ENCODE data around the gene SLBP.
A peak's percentile ranks its signal among the peaks of the same experiment; 100 is the strongest.

The SLBP gene

DNA sequence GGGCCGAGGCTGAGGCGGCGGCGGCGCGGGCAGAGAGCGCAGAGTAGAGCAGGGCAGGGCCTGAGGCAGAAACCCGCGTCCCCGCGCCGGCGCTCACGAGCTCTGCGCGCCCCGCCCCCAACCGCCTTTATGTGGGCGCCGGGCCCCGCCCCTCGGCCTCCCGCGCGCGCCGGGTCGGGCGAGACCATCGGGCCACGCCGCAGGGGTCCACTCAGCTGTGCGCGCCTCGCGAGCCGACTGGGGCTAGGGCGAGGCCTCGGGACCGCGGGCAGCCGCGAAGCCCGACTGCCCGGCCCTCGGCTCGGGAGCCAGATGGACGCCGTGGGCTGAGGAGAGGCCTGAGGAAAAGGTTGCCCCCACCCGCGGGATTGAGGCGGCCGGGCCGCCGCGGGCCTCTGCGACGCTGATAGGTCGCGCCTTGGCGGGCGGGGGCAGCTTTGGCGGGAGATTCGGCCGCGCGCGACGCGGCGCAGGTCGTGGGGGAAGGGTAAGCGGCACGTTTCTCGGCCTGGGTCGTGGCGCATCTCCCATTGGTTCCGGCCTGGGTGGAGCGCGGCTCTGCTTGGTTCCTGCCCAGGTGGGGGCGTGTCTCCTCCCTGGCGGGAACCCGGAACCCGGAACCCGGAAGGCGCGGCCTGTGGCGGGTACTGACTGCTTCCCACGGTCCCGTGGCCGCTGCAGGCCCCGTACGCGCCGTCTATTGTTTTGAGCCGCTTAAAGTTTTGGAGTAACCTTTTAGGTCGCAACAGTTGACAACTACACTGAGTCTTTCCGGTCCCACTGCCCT lies at the start of gene SLBP:
TSS of gene SLBP (minus strand) at position 104 of the 787 bp plus-strand sequence. CDS start 131 bp downstream, outside the sequence.
- DNase-seq (ENCODE audit: low read depth): peak; percentile 98

DNA sequence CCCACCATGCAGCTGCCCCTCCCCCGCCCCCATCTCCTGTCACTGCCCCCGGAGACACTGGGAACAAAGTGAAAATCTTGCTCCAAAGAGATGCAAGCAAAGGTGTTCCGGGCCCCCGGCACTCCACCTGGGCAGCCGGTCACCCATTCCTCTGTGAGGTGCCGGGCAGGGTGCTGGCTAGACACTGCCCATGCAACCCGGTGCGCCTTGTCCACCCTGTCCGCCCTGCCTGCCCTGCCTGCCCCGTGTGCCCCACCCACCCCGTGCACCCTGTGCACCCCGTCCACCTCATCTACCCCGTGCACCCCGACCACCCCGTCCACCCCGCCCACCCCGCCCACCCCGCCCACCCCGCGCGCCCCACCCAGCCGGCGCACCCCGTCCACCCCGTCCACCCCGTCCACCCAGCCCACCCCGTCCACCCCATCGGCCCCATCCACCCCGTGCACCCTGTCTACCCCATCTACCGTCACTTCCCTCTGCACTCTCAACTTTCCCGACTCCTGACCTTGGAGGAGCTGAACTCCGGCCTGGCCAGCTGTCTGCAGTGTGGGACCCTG lies 49.1 kb upstream of the SLBP start:
- DNase-seq (ENCODE audit: low read depth): no peak

DNA sequence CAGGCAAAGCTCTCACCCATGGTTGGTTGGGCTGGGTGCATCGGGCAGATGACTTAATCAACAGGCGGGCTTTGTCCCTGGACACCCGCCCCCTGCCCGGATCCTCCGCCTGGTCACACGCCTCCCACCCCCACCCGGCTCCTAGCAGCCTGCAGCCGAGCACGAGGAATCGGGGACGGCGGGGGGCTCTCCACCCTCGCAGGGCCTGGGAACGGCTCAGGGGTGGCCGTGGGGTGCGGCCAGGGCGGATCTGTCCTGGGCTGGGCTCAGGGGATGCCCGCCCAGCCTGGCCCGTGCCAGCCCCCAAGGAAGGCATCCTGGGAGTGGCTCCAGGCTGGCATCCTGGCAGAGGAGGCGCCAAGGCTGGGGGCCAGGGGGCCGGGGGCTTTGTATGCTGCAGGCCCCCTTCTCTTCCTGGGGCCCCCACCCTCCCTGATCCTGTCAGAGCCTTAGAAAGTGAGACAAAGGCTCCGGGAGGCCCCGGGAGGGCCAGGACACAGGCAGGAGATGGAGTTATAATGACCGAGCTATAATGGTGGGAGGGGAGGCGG lies 48.5 kb upstream of the SLBP start:
- DNase-seq (ENCODE audit: low read depth): no peak

DNA sequence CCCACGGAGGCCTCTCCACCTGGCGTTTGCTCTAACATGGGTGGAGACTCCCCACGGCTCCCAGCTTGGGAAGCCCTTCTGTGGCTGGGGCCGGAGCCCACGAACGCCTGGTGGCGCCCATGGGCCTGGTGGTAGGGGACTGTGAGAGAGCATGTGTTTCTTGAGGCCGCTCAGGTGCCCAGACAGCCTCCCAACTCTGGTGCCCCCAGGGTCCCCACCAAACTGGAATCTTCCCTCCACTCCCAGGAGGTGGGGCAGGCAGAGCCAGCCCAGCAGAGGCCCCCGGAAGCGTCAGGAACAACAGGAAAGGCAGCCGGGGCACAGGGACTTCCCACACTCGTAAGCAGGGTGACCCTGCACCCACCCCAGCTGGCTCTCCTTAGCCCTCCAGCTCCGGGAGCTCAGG lies 47.7 kb upstream of the SLBP start:
- DNase-seq (ENCODE audit: low read depth): no peak

DNA sequence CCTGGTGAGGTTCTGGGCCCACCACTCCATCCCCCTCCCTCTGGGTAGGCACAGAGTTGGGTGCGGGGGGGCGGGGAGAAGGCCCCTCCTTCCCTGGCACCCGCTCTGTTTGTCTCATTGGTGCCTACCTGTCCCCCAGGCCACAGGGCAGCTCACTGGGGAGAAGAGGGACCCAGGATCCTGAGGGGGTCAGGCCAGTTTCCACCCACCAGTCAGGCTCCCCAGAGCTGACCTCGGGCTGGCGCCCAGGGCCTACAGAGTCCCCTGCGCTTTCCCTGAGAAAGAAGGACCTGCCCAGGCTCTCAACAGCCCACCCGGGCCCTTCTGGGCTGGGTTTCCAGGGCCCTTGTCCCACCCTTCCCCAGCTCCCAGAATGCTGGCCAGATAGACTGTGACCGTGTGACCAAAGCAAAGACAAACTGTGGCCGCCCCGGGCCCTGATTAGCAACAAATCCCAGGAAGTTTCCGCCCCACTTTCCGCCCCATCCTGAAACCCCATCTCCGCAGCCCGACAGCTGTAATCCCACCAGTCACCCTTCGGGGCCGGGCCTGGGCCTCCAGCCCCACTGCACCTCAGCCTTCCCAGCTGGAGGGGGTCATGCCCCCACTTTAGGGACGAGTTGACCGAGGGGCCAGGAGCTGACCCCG lies 47.2 kb upstream of the SLBP start:
- no peak for DNase-seq (ENCODE audit: low read depth)

DNA sequence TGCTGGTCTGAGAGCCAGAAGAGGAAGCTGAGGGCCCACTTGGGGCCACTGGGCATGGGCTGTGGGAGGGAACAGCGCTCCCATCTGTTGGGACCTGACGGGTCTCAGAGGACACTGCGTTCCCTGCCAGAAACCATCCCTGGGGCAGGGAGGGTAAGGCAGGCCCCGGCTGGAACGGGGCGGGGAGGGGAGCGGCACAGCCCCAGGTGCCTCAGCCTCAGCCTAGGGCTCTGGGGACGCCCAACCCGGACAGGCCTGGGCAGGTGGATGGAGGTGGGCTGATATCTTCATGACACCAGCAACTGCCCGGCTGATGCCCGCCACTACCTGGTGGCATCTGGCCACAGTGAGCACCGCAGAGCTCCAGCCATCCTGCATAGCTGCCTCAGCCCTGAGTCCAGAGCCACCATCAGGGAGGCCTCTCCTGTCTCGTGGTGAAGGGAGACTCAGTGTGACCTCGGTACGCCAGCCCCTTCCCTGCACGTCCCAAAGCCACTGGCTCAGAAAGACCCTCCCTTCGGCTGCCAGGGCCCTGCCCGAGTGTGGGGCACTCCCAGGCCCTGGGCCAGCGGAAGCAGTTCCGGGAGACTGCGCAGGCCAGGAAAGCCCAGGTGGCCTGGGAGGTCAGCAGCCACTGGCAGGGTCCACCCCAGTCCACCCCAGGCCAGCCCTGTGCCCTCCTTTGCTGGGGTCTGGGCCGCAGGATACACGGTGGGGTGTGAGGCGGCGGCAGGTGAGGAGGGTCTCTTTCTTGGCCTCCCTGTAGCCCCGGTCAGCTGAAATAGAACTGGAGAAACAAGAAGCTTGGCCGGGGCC lies 46.4 kb upstream of the SLBP start:
- no peak for DNase-seq (ENCODE audit: low read depth)

DNA sequence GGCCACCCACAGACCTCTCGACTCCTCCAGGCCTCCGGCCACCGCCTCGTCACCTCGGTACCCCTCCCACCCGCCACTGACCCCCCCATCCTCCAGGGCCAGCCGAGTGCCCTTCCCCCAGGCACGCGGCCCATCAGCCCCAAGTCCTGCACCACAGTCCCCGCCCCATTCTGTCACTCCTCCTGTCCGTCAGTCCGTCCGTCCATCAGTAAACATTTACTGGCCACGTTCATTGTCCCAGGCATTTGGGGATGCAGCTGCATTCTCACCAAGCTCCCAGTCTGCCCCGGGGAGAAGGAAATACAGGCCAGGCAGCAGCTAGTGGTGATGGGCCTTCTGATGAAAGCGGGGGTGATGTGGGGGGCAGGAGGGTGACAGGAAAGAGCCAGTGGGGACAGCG lies 45.7 kb upstream of the SLBP start:
- no peak for DNase-seq (ENCODE audit: low read depth)

DNA sequence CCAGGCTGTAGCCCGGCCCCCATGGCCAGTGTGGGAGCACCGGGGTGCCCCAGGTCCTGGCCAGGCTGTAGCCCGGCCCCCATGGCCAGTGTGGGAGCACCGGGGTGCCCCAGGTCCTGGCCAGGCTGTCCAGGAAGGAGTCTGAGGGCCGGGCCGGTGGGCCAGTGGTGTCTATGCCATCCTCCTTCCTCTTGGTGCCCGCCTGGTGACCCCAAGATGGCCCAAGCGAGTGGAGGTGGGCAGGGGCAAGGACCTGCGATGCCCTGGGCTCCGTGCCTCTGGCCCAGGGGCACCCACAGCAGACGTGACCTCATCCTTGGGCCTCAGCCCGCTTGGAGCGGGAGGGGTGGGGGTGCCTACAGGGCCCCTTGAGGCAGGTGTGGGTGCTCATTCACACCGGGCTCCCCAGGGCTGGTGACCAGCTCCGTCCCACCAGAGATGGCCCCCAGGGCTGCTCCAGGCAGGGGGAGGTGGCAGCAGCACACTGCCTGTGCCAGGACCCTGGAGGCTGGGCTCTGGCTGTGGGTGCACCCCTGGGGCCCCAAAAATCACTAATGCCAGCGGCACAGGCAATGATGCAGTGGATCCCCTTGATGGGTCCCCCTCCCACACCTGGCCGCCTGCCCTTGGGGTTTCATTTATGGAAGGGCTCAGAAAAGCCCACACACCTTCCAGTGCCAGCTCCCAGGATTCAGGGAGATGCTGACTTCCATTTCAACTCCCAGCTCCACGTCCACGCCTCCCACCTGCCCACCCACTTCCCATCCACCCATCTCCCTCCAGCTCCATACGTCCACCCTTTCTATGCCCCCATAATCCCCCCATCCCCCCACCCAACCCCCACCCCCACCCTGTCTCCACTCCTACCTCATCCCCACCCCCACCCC lies 45.0 kb upstream of the SLBP start:
- no peak for DNase-seq (ENCODE audit: low read depth)

DNA sequence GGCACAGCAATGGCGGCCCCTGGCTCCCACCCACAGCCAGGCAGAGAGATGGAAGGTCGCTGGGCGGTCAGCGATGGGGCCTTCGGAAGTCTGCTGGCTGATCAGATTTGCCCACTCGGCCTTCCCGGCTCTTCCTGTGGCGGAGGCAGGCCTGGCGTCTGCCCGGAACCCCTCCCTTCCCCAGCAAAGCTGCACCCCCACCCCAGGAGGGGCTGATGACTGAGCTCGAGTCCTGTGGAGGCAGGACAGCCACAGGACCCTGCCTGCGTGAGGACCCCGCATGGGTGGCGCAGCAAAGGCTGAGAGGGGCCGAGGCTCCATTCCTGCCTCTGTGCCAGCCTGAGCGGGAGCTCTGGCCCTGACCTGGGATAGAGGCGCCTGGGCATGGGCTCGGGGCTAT lies 44.0 kb upstream of the SLBP start:
- no peak for DNase-seq (ENCODE audit: low read depth)

DNA sequence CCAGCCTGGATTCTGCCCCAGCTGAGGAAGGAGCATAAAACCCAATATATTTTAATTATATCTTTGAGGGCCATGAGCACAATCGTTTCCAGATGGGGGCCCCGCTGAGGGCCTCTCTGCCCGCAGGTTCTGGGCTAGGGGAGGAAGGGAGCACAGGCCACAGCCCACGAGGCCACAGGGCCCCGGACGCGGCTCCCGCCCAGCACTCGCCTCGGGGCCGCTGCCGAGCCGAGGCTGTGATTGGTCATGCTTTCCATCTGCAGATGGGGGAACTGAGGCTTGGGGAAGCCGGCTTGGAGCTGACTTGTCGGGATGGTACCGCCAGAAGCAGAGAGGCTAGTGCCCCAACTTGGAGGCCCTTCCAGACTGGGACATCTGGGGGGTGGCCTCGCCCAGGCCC lies 43.2 kb upstream of the SLBP start:
- DNase-seq (ENCODE audit: low read depth): no peak

DNA sequence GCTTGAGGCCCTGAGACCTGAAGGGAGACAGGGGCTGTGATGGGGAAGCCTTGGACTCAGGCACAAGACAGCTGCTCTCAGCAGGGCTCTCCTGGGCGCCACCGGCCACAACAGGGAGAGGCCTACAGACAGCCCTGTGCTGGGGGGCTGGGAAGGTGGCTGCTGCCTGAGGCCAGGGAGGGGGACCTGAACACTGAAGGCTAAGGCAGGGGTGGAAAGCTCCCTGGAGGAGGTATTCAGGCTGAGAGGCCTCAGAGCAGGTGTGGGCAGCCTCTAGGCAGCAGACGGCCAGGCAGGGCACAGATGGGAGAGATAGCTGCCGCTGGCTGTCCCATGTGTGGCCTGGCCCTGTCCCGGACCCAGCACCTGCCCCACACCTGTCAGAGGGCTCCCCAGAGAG lies 42.2 kb upstream of the SLBP start:
- no peak for DNase-seq (ENCODE audit: low read depth)

DNA sequence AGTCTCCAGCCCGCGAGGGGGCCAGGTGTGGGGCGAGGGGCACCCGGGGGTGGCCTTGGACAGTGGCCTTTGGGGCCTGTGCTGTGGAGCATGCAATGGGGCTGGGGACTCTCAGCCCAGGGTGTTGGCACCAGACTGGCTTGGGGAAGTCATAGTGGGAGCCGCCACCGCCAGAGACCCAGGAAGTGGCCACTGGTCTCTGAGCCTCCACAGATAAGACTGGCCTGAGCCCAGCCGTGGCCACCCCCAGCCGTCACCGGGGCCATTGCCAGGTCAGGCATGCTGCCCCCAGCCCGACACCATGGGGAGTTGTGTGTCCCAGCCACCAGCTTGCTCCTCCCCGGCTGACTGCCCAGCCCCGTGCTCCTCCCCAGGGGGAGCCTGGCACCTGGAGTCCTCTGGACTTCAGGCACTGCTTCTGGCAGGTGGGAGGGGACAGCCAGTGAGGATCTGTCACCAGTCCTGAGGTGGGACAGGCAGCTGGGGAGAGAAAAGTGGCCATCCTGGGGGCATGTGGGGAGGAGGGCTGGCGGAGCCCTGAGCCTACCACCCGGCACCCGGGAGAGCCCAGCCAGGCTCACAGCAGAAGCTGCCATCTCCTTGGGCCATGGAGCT lies 41.7 kb upstream of the SLBP start:
- no peak for DNase-seq (ENCODE audit: low read depth)

DNA sequence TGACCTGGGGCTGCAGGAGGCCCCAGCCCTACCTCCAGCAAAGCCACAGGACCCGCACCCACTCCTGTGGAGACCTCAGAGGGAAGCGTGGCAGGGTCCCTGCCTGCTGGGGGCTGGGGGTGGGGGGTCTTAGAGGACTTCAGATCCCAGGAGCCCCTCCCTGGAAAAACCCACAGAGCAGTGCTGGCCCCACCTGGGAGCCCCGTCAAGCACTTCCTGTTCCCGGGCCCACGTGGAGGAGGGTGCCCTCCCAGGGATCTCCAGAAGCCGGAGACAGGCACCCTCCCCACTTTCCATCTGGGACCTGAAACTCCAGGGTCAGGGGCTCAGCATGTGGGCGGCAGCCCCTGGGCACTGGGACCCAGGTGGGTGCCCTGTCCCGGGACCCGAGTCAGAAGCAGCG lies 41.2 kb upstream of the SLBP start:
- no peak for DNase-seq (ENCODE audit: low read depth)

DNA sequence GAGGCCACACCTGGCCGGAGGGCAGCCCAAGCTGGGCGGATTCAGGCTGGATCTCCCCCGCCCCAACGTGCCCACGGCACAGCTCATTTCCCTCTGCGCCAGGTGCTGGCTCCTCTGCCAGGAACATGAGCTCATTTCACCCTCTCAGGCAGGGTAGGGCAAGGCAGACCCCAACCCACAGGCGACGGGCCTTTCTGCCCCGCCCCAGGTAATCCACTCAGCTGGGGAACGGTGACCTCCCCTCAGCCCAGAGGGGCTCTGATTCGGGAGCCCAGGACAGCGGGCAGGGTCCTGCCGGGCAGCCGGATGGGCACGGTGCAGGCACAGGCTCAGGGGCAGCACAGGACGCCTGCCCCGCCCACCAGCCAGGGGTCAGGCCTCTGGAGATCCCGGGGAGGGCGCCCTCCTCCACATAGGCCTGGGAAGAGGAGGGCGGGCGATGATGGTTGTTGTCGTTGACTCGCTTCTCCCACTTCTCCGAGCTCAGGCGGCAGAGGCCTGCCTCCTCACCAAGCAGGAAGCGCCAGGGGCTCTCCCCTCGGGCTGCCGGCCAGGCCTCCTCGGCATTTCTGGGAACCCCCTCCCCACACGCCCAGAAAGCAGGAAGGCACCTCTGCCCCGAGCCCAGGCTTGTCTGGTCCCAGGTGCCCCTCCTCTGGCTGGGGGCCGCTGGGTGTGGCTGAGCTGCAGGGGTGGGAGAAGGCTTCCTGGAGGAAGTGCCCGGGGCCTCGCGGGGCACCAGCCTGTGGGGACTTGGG lies 40.3 kb upstream of the SLBP start:
- no peak for DNase-seq (ENCODE audit: low read depth)

DNA sequence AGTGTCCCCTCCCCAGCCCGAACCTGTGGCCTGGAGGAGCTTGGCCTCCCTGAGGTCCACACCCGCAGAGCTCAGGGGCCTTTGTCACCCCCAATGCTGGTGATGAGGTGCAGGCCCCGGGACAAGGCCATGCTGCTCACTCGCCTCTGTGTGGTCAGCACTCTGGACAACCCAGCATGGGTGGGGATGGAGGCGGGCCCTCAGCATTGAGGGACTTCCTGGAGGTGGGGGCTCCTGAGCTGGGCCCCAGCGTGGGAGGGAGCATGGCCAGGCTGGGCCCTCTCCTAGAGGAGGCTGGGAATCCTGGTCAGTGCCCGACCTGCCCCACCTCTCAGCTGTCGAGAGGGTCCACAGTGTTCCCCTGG lies 39.8 kb upstream of the SLBP start:
- no peak for DNase-seq (ENCODE audit: low read depth)

DNA sequence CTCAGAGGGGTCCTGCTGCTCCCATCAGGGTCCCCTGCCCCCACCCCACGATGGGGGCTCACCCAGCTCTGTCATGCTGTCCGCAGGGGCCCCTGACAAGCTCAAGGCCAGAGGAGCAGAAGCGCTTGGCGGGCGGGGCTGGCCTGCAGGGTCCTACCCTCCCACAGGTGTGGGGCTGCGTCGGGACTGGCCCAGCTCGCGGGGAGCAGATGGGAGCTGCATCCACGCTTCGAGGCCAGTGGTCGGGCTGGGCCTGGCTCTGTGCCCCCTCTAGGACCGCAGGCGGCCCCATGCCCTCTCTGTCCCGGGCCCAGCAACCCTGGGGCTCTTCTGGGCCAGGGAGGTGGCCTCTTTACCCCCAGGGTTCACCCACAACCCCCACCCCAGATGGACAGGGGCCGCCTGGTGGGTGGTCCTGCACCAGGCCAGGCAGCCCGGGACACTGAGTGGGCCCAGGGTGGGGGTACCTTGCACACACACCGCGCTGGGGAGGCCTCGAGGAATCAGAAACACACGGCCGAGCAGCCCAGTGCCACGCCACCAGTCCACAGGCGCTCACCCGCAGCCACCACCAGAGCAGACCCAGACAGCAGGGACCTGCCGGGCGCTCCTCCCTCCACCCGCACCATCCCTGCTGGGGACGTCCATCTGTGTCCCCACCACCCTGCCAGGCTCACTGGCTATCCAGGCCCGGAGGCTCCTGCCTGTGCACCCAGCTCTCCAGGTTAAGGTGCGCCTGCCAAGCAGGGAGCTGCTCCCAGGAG lies 39.2 kb upstream of the SLBP start:
- DNase-seq (ENCODE audit: low read depth): no peak

DNA sequence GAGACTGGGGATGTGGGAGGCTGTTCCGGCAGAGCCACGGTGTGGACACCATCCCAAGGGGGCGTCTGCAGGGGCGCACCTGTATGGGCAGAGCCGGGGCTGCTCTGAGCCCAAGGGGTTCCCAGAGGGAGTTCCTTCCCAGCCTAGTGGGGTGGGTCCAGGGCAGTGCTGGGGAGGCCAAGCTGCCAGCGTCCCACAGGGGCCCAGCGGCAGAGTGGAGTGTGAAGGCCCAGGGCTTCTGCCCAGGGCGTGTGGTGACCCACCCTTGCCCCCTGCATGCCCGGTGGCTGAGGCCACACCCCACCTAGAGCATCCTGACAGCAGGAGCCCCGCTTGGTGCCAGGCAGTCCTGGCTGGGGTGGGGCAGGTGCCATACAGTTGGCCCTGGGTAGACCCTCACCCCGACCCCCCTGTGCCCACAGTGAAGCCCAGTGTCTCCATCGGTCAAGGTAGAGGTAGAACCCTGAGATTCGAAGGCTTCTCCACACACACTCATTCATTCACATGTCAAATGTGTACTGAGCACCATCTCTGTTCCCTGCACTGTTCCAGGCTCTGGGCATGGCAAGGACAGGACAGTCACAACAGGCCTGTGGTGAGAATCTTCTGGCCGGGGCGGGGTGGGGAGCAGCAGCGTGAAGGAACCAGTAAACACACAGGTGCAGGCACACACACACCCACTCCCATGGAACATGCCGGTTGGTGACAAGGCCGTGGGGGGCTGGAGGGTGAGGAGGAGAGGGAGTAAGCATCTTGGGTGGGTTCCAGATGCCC lies 38.4 kb upstream of the SLBP start:
- no peak for DNase-seq (ENCODE audit: low read depth)

DNA sequence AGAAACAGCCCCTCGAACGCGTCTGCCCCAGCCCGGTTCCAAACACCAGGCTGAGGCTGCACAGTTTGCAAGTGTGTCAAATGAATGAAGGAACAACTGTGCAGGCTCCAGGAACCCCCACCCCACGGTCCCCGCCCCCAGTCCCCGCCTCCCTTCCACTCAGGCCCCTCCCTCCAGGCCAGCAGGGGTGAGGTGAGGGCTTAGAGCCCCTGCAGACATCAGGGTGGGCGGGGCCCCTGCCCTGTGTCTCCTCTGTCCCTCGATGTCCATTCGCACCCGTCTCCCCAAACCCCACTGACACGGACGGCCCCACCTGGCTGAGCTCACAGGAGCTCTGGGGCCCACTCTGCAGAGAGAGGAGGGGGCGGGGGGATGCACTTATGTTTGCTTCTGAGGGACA lies 37.7 kb upstream of the SLBP start:
- DNase-seq (ENCODE audit: low read depth): no peak

DNA sequence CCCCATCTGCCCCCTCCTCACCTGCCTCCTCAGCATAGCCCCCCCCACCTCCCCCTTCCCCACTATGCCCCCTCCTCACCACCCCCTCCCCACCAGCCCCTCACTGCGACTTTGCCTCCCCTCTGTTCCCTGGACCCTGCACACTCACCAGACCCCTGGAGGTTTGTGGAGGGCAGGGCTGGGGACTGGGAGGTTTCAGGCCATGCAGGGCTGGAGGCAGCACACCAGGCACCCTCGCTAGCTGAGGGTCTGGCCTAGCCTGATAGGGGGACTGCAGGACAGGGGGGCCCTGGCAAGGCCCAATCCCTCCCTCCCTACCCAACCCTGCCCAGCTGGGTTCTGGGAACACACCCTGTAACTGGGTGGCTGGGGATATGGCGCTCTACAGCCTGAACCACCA lies 37.3 kb upstream of the SLBP start:
- DNase-seq (ENCODE audit: low read depth): no peak

Data from activated T-helper 9 cell treated with anti-CD3 and anti-CD28 coated beads, Interleukin-2, amount 50 U/mL, for 16 hours (primary cell).